NK-92 treated with Interleukin-12 subunit alpha and Interleukin-12 subunit beta, amount 100 ng/mL, for 24 hours (cell line): ENCODE data around the gene FXN.
"Not testable (repeated sequence)": the region's sequence is repeated elsewhere in the genome, so short reads cannot be mapped to it uniquely, and the experiment has no call there.

Experiments used
- DNase-seq: peaks from one replicate; lab custom pipeline; 2025; lab: John Stamatoyannopoulos, UW

FXN gene

GRCh38 chr9:69070201-69070600 is 34.6 kb downstream of the FXN start:
- no peak for DNase-seq

GRCh38 chr9:69071059-69071458 is 35.5 kb downstream of the FXN start:
- no peak for DNase-seq

- no peak for DNase-seq
Observed at GRCh38 chr9:69073103-69073502, 37.6 kb downstream of the FXN start.

GRCh38 chr9:69074801-69075200 is 39.2 kb downstream of the FXN start:
- no peak for DNase-seq

- no peak for DNase-seq
Observed at GRCh38 chr9:69076550-69076949, 41.0 kb downstream of the FXN start.

- DNase-seq = no peak
Observed at GRCh38 chr9:69078069-69078468, 42.5 kb downstream of the FXN start.

GRCh38 chr9:69078581-69078980 is 43.0 kb downstream of the FXN start:
- DNase-seq = no peak

GRCh38 chr9:69079186-69079585 is 43.6 kb downstream of the FXN start:
- DNase-seq = no peak

GRCh38 chr9:69081261-69081660 is 45.7 kb downstream of the FXN start:
- DNase-seq = no peak

- no peak for DNase-seq
Observed at GRCh38 chr9:69083321-69083720, 47.8 kb downstream of the FXN start.

- no peak for DNase-seq
Observed at GRCh38 chr9:69085569-69086283, 50.2 kb downstream of the FXN start.

- no peak for DNase-seq
Observed at GRCh38 chr9:69086312-69086711, 50.8 kb downstream of the FXN start.

GRCh38 chr9:69086769-69087168 is 51.2 kb downstream of the FXN start:
- no peak for DNase-seq

GRCh38 chr9:69089082-69089481 is 53.5 kb downstream of the FXN start:
- DNase-seq = no peak

GRCh38 chr9:69089491-69089890 is 53.9 kb downstream of the FXN start:
- no peak for DNase-seq

GRCh38 chr9:69090140-69090750 is 54.7 kb downstream of the FXN start:
- no peak for DNase-seq

- DNase-seq = no peak
Observed at GRCh38 chr9:69090946-69091345, 55.4 kb downstream of the FXN start.

GRCh38 chr9:69093471-69094103 is 58.0 kb downstream of the FXN start:
- no peak for DNase-seq

- DNase-seq = not testable (repeated sequence)
Observed at GRCh38 chr9:69094361-69095135, 59.0 kb downstream of the FXN start.

GRCh38 chr9:69097064-69097463 is 61.5 kb downstream of the FXN start:
- DNase-seq = no peak

GRCh38 chr9:69097923-69098593 is 62.5 kb downstream of the FXN start:
- no peak for DNase-seq

GRCh38 chr9:69103348-69103996 is 67.9 kb downstream of the FXN start:
- not testable (repeated sequence) for DNase-seq
